HCT116 (cell line): ENCODE data around the gene FASN. TPM values are rescaled to one million over a fixed set of nuclear protein-coding genes. Genes with fewer than 3 reads are reported as not detected.

Experiments
- ATAC-seq: fragments of 200-7000 bp; cut with Tn5 transposase; 2 replicates; pipeline ENCODE4 v1.9.1; 2020; ENCODE audit warnings: mild to moderate bottlenecking, moderate library complexity
- BruUV-seq: library from RNA; stranded (reverse); fragments of 400-500 nt; replicated peaks from 2 replicates; lab custom pipeline; 2021; lab: Mats Ljungman, UMichigan
- CTCF ChIA-PET: fragments of 300-600 bp; sonication (Branson Sonifier 250); formaldehyde crosslinking; loops from one replicate; lab custom pipeline; 2021; ENCODE audit warnings: antibody characterized with exemption; lab: Charles Lee
- POLR2A ChIA-PET: fragments of 300-600, 350-600 bp; sonication (Branson Sonifier 250); formaldehyde crosslinking; loops from one replicate; lab custom pipeline; 2021; ENCODE audit warnings: antibody characterized with exemption; lab: Charles Lee
- RAD21 ChIA-PET, 2 experiments: fragments of 300-600 bp; sonication (Branson Sonifier 250); formaldehyde crosslinking; loops; one replicate each; lab custom pipeline; 2023; ENCODE audit warnings: low total read pairs in 2 of 2; ENCODE audit not compliant: uncharacterized antibody in 2 of 2, unreplicated experiment in 2 of 2, low non-redundant PET in 1 of 2; lab: Charles Lee
- DNase-seq: peaks from one replicate; pipeline ENCODE4 v3.0.0-alpha.2; 2010; ENCODE audit warnings: low read depth, low spot score
- H2AFZ ChIP-seq: fragments of 200-600 bp; shearing (Covaris generic), sonication (generic); 2 replicates; pipeline ENCODE4 v1.6.1; 2017; ENCODE audit warnings: low read depth, mixed run types, mixed read lengths, antibody characterized with exemption, low read length; ENCODE audit not compliant: poor library complexity, severe bottlenecking
- H3K27ac ChIP-seq: 2 replicates; pipeline ENCODE4 v1.5.1; 2012; ENCODE audit warnings: low read depth, low read length
- H3K27me3 ChIP-seq: fragments of 200-600 bp; sonication (generic); 2 replicates; pipeline ENCODE4 v1.6.1; 2016; ENCODE audit warnings: mixed run types, low read length, mixed read lengths; ENCODE audit not compliant: insufficient read depth
- H3K36me3 ChIP-seq, 2 experiments: fragments of 200-500 bp in 1 of 2; fragments of 200-600 bp in 1 of 2; sonication (Bioruptor generic) in 1 of 2; sonication (generic) in 1 of 2; 2 replicates each; pipeline versions ENCODE4 v1.5.1 to v1.6.1; 2014 to 2016; ENCODE audit warnings: low read length in 2 of 2, inconsistent platforms in 1 of 2, mixed read lengths in 1 of 2, mixed run types in 1 of 2; ENCODE audit not compliant: insufficient read depth in 2 of 2, control insufficient read depth in 1 of 2
- H3K4me1 ChIP-seq, 2 experiments: fragments of 200-600 bp in 1 of 2; sonication (generic) in 1 of 2; 2 replicates each; pipeline versions ENCODE4 v1.5.1 to v1.6.1; 2012 to 2017; ENCODE audit warnings: low read length in 2 of 2, inconsistent platforms in 1 of 2, mild to moderate bottlenecking in 1 of 2, mixed read lengths in 1 of 2, mixed run types in 1 of 2, moderate library complexity in 1 of 2; ENCODE audit not compliant: insufficient read depth in 2 of 2, control insufficient read depth in 1 of 2
- H3K4me2 ChIP-seq: fragments of 200-600 bp; sonication (generic); 2 replicates; pipeline ENCODE4 v1.6.1; 2017; ENCODE audit warnings: mixed run types, low read length, mixed read lengths
- H3K4me3 ChIP-seq, 2 experiments: fragments of 200-600 bp in 1 of 2; sonication (generic) in 1 of 2; replicated peaks in 1 of 2; 2 replicates each; pipeline ENCODE4 v1.5.1; 2011 to 2016; ENCODE audit warnings: low read length in 2 of 2, control low read depth in 1 of 2, low read depth in 1 of 2, mild to moderate bottlenecking in 1 of 2, mixed read lengths in 1 of 2, mixed run types in 1 of 2
- H3K79me2 ChIP-seq: fragments of 200-600 bp; sonication (generic); 2 replicates; pipeline ENCODE4 v1.6.1; 2017; ENCODE audit warnings: mild to moderate bottlenecking, mixed run types, low read length, moderate library complexity, mixed read lengths; ENCODE audit not compliant: insufficient read depth
- H3K9ac ChIP-seq: fragments of 200-600 bp; sonication (generic); 2 replicates; pipeline ENCODE4 v1.6.1; 2016; ENCODE audit warnings: low read length, mixed read lengths
- H3K9me2 ChIP-seq: fragments of 200-600 bp; sonication (generic), shearing (Covaris generic); 2 replicates; pipeline ENCODE4 v1.6.1; 2017; ENCODE audit warnings: mixed run types, mild to moderate bottlenecking, moderate library complexity; ENCODE audit not compliant: insufficient read depth
- H3K9me3 ChIP-seq, 2 experiments: fragments of 200-500 bp in 1 of 2; fragments of 200-600 bp in 1 of 2; sonication (Bioruptor generic) in 1 of 2; sonication (generic) in 1 of 2; 2 replicates each; pipeline ENCODE4 v1.6.1; 2014 to 2017; ENCODE audit warnings: low read length in 2 of 2, mixed read lengths in 2 of 2, inconsistent platforms in 1 of 2, low read depth in 1 of 2, mild to moderate bottlenecking in 1 of 2, mixed run types in 1 of 2, moderate library complexity in 1 of 2; ENCODE audit not compliant: control insufficient read depth in 1 of 2, insufficient read depth in 1 of 2
- H4K20me1 ChIP-seq: fragments of 200-600 bp; sonication (generic), shearing (Covaris generic); 2 replicates; pipeline ENCODE4 v1.6.1; 2017; ENCODE audit warnings: mixed run types, mild to moderate bottlenecking, moderate library complexity; ENCODE audit not compliant: insufficient read depth
- ATF3 ChIP-seq: IDR thresholded peaks from 2 replicates; pipeline ENCODE4 v1.6.1; 2012
- CEBPB ChIP-seq: IDR thresholded peaks from 2 replicates; pipeline ENCODE4 v1.6.1; 2012; ENCODE audit warnings: low read depth
- CTCF ChIP-seq, 3 experiments: fragments of 200-600 bp in 1 of 3; sonication (generic) in 1 of 3; IDR thresholded peaks in 2 of 3; conservative IDR thresholded peaks in 1 of 3; 2 replicates each; pipeline ENCODE4 v1.5.1; 2012 to 2017; ENCODE audit warnings: low read depth in 2 of 3, low read length in 2 of 3, antibody characterized with exemption in 1 of 3, borderline replicate concordance in 1 of 3, control low read depth in 1 of 3, mild to moderate bottlenecking in 1 of 3, mixed read lengths in 1 of 3, mixed run types in 1 of 3, moderate library complexity in 1 of 3; ENCODE audit not compliant: insufficient read depth in 1 of 3
- POLR2AphosphoS5 ChIP-seq: IDR thresholded peaks from 2 replicates; pipeline ENCODE4 v1.6.1; 2011; ENCODE audit warnings: mild to moderate bottlenecking, low read depth, low read length, moderate library complexity
- SIN3A ChIP-seq: IDR thresholded peaks from 2 replicates; pipeline ENCODE4 v1.6.1; 2012; ENCODE audit warnings: low read depth
- YY1 ChIP-seq: IDR thresholded peaks from 2 replicates; pipeline ENCODE4 v1.6.1; 2011; ENCODE audit warnings: low read length, low read depth, moderate library complexity, mild to moderate bottlenecking; ENCODE audit not compliant: insufficient replicate concordance; ENCODE audit errors: extremely low read depth
- ZFX ChIP-seq: fragments of 450-650 bp; IDR thresholded peaks from 2 replicates; pipeline ENCODE4 v1.6.1; 2017
- ZNF274 ChIP-seq: fragments of 200-500 bp; sonication (Bioruptor generic); IDR thresholded peaks from 2 replicates; pipeline ENCODE4 v1.6.1; 2014; ENCODE audit warnings: mild to moderate bottlenecking, low read depth, low read length, inconsistent platforms
- intact Hi-C: fragments of 100-400 bp; cut with micrococcal nuclease; formaldehyde crosslinking; loops from 2 replicates; pipeline ENCODE4 v1.10.0; 2022
- total RNA-seq: library from RNA; stranded (reverse); gene quantifications from one replicate; pipeline ENCODE4 v1.2.1, GENCODE V29; 2021; ENCODE audit not compliant: unreplicated experiment
- TF ChIP-seq, protein P1 (sequence below): IDR thresholded peaks from 2 replicates; pipeline ENCODE4 v1.6.1; 2012; ENCODE audit warnings: low read depth

Gene FASN
- total RNA-seq, 1 experiment from 2014 or later = 754 TPM

DNA sequence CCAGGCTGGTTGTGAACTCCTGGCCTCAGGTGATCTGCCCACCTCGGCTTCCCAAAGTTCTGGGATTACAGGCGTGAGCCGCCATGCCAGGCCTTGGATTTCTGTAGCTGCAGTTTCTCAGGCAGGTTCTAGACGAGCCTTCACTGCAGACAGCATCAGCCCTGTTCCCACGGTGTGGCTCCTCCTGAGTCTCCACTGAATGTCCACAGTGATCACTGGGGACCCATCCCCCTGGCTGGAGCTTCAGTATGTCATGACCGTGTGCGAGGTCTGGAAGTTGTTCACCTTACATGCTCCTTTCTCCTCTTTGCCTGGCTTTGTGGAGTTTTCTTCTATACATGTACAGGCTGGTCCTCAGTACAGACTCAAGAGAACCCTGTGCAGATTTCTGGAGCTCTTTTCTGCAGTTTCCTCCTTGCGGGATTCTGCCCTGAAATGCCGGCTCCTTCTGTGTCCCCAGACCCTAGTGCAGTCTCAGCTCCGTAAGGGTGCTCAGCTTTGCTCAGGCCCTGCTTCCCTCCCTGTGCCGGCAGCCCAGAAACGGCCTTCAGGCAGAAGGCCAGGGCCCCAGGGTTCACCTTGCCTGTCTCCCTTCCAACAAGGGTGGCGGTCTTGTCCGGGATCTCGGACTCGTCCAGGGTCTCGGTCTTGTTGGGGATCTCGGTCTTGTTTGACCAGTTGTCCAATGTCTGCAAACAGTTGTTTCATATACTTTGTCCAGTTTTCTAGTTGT lies 14.3 kb upstream of the FASN start:
- Histone ChIP-seq H4K20me1 (no peaks in the 10 kb centered on the region), H3K9me3 (no peaks in the 10 kb centered on the region), H3K27me3 (no peaks in the 10 kb centered on the region), H3K27ac (no peak overlapping the region), H3K4me2 (no peak overlapping the region), H3K9ac (no peak overlapping the region), H3K4me1 (peaks cover 3 to 10% of the 10 kb centered on the region in 2 experiments; a peak in 3 of 4 replicates), H2AFZ (no peak overlapping the region), H3K9me2 (no peaks in the 10 kb centered on the region), H3K79me2 (no peaks in the 10 kb centered on the region), H3K36me3 (peaks cover 2 to 5% of the 10 kb centered on the region in 2 experiments; a peak in 2 of 4 replicates), H3K4me3 (no peak overlapping the region)
- ChIA-PET RAD21 (no interaction called here), POLR2A (no interaction called here), CTCF (no interaction called here)
- intact Hi-C loops = no loop called here
- no peak for TF ChIP-seq YY1
- TF ChIP-seq ZFX = no peak
- TF ChIP-seq CTCF (IDR thresholded peaks at IDR 0.05 in 2 of 3, conservative IDR thresholded peaks at IDR 0.05 in 1 of 3; ENCODE audit: borderline replicate concordance in 1 of 3, insufficient read depth in 1 of 3, low read depth in 2 of 3, low read length in 2 of 3) = no peak
- TF ChIP-seq, protein P1, sequence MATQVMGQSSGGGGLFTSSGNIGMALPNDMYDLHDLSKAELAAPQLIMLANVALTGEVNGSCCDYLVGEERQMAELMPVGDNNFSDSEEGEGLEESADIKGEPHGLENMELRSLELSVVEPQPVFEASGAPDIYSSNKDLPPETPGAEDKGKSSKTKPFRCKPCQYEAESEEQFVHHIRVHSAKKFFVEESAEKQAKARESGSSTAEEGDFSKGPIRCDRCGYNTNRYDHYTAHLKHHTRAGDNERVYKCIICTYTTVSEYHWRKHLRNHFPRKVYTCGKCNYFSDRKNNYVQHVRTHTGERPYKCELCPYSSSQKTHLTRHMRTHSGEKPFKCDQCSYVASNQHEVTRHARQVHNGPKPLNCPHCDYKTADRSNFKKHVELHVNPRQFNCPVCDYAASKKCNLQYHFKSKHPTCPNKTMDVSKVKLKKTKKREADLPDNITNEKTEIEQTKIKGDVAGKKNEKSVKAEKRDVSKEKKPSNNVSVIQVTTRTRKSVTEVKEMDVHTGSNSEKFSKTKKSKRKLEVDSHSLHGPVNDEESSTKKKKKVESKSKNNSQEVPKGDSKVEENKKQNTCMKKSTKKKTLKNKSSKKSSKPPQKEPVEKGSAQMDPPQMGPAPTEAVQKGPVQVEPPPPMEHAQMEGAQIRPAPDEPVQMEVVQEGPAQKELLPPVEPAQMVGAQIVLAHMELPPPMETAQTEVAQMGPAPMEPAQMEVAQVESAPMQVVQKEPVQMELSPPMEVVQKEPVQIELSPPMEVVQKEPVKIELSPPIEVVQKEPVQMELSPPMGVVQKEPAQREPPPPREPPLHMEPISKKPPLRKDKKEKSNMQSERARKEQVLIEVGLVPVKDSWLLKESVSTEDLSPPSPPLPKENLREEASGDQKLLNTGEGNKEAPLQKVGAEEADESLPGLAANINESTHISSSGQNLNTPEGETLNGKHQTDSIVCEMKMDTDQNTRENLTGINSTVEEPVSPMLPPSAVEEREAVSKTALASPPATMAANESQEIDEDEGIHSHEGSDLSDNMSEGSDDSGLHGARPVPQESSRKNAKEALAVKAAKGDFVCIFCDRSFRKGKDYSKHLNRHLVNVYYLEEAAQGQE = no peak
- TF ChIP-seq SIN3A = no peak
- TF ChIP-seq CEBPB = no peak
- TF ChIP-seq ATF3 = no peak
- TF ChIP-seq ZNF274 = no peak
- TF ChIP-seq POLR2AphosphoS5 = no peak
- ATAC-seq = no peak
- no TSS peak for BruUV-seq
- DNase-seq = no peak
